Hematopoietic multipotent progenitor cell treated with erythropoietin and hydrocortisone succinate and interleukin-3 and kit ligand, for 8 days (in vitro differentiated cells): ENCODE results near the gene GOLGA2.

Experiments used
- DNase-seq: peaks from one replicate; pipeline ENCODE4 v3.0.0-alpha.2; 2015

Gene GOLGA2

GRCh38 chr9:128254855-128255759, 20.7 kb downstream of the GOLGA2 start:
- peak; percentile 68 for DNase-seq

DNA sequence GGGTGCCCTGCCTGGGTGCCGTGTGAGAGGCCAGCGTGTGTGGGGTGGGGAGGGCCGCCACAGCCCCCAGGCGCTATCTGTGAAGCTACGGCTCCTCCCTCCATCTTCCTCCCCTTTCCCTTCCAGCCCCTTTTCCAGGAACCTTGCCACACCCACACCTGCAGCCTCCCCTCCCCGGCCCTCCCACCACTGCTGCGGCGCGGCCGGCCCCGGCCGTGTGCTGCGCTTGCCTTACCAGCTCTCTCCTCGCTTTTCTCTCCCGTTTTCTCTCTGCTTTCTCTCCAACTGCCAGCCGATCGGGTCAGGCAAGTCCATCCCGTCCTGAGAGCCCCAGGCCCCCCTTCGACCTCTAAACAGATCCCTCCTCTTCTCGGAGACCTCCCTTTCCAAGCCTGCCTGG, 21.4 kb downstream of the GOLGA2 start:
- DNase-seq = no peak

DNA sequence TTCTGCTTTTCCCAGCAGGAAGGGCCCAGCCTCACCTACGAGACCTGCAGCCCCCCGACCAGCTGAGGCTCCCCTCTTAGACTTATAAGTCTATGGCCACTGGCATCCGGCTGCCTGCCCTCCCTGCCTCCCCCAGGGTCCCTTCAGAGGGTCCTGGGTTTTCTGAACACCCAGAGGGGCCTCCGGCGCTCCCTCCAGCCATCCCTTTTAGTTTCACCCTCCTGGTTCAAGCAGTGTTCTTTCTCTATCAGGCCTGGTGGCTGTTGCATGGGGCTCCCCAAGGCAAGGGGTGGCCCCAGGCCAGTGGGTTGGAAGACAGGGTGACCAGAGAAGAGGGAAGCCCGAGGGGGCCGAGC, 21.8 kb downstream of the GOLGA2 start:
- no peak for DNase-seq

DNA sequence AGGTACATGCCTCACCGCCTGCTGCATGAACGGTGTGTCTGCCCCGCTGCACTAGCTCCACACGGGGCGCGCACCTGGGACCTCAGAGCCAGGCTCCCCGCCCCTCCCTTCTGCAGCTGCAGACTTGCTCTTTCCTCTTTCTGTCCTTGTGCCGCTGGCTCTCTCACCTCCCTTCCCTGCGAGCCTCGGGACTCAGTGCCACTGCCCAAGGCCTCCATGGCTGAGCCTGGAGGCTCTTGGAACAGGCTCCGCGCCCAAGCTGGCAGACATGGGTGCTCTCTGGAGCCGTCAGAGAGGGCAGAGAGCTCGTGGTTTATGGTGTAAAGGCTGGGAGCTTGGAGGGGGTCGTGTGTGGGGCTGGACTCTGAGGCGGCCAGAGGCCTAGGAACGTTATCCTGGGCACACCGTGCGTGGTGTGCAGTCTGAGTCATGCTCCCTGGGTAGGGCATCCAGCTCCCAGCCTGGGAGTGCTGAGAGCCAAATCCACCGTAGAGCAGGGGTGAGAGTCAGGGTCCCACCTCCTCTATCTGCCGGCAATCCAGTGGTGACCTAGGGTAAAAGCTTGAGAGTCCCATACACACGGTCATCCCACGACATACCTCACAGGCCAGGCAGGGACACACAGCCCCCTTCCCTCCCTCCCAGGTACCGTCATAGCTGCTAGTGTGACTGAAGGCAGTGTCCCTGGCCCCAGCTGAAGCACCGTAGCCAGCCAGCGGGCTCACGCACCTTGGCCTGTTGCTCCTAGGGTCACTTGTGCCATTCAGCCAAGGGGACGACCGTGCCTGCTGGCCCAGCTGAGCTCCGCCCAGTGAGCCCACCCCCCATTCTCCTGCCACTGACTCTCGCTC, 22.4 kb downstream of the GOLGA2 start:
- no peak for DNase-seq

DNA sequence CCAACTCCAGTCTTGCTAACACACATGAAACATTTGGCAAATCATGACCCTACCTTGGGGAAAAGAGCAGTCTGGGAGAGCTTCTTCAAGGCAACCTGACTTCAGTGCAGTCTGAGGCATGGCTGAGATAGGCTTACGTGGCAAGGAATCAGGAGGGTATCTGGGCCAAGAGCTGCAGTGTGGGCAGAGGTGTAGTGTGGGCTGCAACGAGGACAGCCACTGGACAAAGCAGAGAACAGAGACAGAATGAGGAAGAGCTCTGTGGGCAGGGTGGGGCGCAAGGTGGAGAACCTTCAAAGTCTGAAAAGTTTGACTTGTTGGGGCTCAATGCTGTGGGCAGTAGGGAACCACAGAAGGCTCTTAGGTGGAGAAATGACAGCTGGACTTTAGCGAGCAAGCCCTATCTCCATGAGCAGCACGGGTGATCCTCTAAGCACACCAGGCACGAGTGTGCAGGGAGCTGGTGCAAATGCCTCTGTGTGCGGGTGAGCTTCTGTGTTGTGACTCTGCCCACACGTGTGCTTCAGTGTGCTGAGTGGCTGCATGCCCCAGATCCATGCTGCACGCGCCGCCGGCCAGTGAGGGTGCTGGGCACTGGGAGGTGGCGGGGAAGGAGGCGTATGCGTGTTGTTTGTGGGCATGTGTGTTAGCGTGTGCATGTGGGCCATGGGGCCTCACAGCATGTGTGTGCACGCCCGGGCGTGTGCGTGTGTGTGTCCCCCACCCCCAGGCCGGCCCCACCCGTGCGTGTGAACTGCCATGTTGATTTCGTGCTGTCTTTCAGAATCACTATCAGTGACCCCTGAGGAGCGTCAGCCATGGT, 23.3 kb downstream of the GOLGA2 start:
- no peak for DNase-seq

DNA sequence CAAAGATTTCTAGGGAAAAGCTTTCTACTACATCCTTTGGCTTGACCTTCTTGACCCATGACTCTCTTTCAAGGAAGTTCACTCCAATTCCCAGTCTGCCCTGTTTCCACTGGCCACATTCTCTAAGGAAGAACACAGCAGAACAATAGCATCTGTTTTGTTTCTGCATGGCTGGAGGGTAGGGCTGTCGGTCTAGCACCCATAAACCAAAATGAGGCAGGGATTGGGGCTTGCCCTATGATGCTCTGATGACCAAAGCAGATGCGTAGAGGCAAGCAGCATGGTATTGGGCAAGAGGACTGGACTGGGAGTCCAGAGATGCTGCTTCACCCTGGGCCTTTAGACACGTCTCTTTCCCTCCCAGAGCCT, 24.1 kb downstream of the GOLGA2 start:
- DNase-seq = no peak

GRCh38 chr9:128250839-128251731, 24.7 kb downstream of the GOLGA2 start:
- DNase-seq = no peak

DNA sequence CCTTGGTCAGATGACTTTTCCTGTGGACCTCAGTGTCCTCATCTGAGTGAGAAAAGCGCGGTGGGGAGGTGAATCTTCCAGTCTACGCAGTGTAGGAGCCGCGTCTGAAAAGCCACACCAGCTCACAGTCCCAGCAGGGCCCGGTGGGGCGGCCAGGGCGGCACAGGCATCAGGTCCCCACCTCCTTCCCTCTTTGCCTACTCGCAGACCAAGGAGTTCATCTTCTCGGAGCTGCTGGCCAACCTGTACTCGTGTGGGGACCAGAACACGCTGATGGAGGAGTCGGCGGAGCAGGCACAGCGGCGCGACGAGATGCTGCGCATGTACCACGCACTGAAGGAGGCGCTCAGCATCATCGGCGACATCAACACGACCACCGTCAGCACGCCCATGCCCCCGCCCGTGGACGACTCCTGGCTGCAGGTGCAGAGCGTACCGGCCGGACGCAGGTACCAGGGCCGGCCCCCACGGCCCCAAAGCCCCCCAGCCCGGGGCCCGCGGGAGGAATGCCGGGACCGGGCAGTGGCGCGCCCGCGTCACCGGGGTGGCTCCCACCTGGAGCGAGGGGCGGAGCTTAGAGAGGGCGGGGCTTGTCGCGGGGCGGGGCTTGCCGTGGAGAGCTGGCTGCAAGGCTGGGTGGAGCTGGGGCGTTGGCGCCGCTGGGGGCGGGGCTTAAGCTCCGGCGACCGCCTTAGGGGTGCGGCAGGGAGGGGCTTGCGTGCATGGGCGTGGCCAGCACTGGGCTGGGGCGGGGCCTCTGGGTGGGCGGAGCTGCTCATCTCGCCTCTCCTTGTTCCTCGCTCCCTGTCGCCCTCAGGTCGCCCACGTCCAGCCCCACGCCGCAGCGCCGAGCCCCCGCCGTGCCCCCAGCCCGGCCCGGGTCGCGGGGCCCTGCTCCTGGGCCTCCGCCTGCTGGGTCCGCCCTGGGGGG, 25.6 kb downstream of the GOLGA2 start:
- DNase-seq = peak; percentile 83

DNA sequence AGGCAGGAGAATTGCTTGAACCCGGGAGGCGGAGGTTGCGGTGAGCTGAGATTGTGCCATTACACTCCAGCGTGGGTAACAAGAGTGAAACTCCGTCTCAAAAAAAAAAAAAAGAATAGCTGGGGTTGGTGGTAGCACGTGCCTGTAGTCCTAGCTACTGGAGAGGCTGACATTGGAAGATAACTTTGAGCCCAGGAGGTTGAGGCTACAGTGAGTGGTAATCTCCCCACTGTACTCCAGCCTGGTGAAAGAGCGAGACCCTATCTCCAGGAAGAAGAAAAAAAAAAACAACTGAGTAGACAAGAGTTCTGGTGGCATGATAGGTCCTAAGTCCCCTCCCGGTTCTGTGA, 26.3 kb downstream of the GOLGA2 start:
- DNase-seq = peak; percentile 82

GRCh38 chr9:128247226-128247803, 28.5 kb downstream of the GOLGA2 start:
- DNase-seq = no peak

GRCh38 chr9:128246471-128246870, 29.3 kb downstream of the GOLGA2 start:
- no peak for DNase-seq

GRCh38 chr9:128245421-128246151, 30.2 kb downstream of the GOLGA2 start:
- DNase-seq = peak; percentile 25

DNA sequence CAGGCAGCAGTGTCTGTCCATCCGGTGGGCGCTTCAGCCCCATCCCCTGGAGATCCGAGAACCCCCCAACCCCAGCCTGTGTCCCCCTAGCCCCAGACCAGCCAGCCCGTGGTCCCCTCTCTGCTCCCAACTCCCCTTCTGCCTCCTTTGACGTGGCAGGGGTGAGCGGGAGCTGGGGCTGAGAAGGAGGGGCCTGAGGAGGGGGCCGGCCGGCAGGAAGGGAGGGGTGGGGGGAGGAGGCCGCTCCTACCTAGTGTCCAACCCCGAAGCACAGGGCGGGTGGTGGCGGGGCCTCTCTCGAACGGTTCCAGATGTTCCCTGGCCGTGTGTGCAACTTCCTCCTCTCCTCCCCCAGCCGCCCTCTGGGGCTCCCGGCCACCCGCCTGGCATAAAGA, 31.0 kb downstream of the GOLGA2 start:
- peak; percentile 29 for DNase-seq

- no peak for DNase-seq
Observed at GRCh38 chr9:128244091-128244836, 31.5 kb downstream of the GOLGA2 start.

- no peak for DNase-seq
Observed at GRCh38 chr9:128243215-128244018, 32.4 kb downstream of the GOLGA2 start.

- DNase-seq = no peak
Observed at GRCh38 chr9:128242828-128243214, 33.0 kb downstream of the GOLGA2 start.

DNA sequence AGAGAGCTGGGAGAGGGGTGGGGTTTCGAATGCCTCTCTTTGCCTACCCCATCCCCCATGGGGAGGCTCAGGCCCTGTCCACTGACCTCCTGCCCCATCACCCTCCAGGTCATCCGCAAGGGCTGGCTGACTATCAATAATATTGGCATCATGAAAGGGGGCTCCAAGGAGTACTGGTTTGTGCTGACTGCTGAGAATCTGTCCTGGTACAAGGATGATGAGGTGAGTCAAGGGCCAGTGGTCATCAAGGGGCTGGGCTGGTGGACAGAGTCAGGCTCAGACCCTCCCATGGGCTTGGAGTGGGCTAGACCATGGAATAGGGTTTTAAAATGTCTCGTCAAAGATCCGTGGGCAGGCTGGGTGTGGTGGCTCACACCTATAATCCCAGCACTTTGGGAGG, 33.7 kb downstream of the GOLGA2 start:
- no peak for DNase-seq

DNA sequence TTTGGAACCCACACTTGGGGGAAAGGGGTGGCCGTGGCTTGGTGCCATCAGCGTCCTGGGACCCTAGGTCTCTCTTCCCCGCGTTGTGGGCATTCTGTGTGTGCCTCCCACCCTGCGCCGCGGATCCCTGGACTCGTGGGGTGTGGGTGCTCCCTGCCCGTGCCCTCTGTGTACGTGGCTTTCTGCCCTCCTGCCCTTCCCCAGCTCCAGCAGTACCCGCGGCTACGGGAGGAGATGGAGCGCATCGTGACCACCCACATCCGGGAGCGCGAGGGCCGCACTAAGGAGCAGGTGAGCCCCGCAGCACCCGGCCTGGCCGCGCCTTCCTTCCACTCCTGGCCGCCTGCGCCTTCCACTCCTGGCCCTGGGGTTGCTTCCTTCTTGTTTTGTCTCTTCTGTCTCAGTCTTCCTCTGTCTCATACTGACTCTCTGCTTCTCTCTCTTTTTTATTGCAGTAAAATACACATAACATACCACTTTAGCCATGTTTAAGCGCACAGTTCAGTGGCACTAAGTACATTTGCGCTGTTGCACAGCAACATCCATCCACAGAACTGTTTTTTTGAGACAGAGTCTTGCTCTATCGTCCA, 41.9 kb downstream of the GOLGA2 start:
- DNase-seq = no peak
